Activated CD4-positive, CD25-positive, alpha-beta regulatory T cell treated with anti-CD3 and anti-CD28 coated beads, Interleukin-2, amount 50 U/mL, for 24 hours (primary cell): ENCODE data around the gene LILRA1.
"Not testable (repeated sequence)": the region's sequence is repeated elsewhere in the genome, so short reads cannot be mapped to it uniquely, and the experiment has no call there.

ENCODE experiments used
- ATAC-seq, 2 donors: fragments of 150-1000 bp; cut with Tn5 transposase; one replicate each; pipeline ENCODE4 v1.10.0; 2021; ENCODE audit warnings: mild to moderate bottlenecking in 1 of 2, moderate library complexity in 1 of 2

Gene LILRA1

DNA sequence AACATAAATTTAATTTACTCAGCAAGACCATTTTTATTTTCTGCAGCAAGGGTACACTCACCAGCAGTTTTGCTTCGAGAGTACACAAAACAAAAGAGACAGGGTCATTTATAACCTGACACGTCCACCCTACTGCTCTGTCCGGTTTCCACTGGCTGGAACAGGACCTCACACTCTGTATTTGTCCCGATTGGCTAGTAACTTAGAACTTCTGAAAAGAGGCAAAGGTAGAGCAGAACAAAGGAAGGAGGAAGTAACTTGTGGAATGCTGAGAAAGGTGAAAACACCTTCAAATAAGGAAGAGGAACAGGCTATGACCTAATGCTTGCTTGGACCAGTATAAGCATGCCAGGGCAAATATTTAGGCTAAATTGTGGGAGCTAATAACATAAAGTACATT, 34.5 kb downstream of the LILRA1 start:
- ATAC-seq: not testable (repeated sequence)

GRCh38 chr19:54630262-54630661, 36.8 kb downstream of the LILRA1 start, which contains the start of gene LILRB1:
Gene LILRB1, plus strand, starts transcription at chr19:54630484. Its CDS starts 590 bp downstream, at chr19:54631074.
- not testable (repeated sequence) for ATAC-seq

DNA sequence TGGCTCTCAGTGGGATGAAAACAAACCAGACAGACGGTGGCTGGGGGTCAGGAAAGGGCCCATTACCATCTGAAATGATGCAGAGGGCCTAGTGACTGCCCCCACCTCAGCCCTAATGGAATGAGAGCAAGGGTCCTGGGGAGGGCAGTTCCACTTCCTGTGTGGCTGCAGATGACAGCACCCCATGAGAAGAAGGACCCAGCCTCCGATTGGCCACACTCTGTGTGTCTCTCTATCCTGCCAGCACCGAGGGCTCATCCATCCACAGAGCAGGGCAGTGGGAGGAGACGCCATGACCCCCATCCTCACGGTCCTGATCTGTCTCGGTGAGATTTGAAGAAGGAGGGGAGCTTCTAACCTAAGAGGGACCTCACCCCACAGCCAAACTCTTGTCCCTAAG, 37.4 kb downstream of the LILRA1 start:
- no peak for ATAC-seq

- not testable (repeated sequence) for ATAC-seq
These were observed 38.3 kb downstream of the LILRA1 start for GRCh38 chr19:54631489-54632337.

- ATAC-seq: not testable (repeated sequence)
These were observed 39.1 kb downstream of the LILRA1 start for GRCh38 chr19:54632517-54632916.

DNA sequence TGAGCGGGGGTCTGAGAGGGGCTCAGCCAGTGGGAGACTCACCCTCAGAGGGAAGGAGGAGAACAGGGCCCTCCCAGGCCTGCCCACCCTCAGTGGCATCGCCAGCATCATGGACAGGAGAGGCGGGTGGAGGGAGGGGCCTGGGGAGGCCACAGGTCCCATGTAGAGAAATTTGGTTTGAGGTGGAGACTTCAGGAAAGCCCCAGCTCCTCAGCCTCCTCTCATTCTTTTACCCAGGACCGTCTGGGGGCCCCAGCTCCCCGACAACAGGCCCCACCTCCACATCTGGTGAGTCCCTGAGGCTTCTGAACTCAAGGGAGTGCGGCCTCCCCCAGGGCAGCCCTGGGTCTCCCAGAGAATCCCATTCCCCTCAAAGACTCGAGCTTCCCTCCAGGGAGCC, 40.0 kb downstream of the LILRA1 start:
- no peak for ATAC-seq

- not testable (repeated sequence) for ATAC-seq
These were observed 42.6 kb downstream of the LILRA1 start for GRCh38 chr19:54636081-54636480.

- no peak for ATAC-seq
These were observed 45.3 kb downstream of the LILRA1 start for GRCh38 chr19:54638683-54639082.

DNA sequence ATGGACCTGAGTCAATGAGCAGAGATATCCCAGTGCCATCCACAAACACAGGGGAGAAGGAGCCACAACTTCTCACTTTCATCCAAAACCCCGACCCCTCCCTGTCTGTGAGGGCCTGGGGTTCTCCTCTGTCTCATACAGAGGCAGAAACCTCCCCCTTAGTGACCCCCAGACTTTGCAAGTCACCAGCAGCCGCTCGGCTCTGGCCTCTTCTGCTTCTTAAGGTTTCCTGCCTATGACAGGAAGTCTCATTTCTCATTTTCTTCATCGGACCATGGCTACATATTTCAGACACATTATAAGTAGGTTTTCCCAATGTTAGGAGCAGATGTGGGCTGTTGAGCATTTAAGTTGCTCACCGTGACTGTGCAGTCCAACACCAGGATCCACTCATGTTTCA, 49.5 kb downstream of the LILRA1 start:
- ATAC-seq: not testable (repeated sequence)

GRCh38 chr19:54643583-54643982, 50.2 kb downstream of the LILRA1 start:
- not testable (repeated sequence) for ATAC-seq

DNA sequence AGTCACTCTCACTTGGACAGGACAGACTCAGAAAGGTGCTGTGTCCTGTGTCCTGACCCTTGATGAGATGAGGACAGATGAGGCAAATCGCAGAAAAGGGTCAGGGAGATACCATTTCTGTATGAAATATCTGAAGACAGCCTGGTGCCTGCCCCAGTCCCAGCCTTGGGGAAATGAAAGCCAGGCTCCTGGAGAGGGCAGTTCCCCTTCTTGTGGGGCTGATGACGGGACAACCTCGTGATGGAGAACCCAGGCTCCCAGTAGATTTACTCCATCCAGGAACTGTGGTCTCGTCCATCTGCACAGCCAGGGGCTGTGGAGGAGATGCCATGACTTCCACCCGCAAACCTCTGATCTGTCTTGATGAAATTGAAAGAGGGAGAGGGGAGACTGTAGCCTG, 50.6 kb downstream of the LILRA1 start:
- no peak for ATAC-seq

DNA sequence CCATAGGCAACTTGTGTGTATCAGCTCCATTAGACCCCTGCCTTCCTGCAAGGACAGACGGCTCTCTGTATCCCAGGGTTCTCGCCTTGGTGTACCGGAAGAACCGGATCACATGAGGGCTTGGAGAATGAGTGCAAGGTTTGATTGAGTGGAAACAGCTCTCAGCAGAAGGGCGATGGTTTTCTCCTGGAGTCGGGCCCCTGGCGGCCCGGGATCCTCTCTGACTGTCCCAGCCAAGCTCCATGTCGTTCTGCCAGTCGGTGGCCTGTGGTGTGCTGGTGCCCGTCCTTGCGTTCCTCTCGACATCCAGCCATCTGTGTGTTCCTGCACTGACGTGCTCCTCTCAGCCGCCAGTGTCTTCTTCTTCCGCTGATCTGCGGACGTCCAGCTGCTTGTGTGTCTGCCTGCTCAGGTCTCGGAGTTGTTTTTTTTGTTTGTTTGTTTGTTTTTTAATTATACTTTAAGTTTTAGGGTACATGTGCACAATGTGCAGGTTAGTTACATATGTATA, 53.0 kb downstream of the LILRA1 start:
- no peak for ATAC-seq

DNA sequence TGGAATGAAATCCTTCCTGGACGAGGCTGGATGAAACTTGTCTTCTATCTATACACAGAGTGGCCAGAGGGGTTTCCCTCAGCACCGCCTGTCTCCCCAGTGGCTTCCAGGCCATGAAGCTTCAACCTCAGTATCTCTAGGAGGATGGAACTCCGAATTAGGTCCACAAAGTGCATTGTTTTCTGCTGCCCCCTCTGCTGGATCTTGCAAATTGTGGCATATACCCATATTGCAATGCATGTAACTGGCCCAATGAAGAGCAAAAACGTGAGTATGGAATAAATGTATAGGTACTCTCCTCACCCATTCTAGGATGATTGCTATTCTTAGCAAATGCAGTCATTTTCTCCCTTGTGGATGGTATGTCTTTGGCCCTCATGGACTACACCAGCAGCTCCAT, 54.7 kb downstream of the LILRA1 start:
- ATAC-seq: no peak

DNA sequence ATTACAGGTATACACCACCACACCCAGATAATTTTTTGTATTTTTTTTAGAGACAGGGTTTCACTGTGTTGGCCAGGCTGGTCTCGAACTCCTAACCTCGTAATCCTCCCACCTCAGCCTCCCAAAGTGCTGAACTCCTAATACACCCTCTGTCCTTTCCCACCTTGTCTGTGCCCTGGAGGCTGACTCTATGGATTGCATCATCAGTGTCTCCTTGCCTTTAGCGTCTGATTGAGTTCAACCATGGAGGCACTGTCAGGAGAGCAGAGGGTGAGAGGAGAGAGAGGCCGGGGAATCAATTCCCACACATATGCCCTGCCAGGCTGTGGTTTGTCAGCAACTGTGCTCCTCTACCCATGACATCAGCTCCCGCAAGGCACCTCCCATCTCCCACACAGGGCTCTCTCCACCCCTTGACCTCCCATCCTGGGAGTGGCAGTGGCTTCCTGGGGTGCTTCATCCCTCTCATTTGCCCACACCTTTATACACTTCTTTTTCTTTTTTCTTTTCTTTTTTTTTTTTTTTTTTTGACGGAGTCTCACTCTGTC, 56.8 kb downstream of the LILRA1 start:
- no peak for ATAC-seq
